Activated naive CD4-positive, alpha-beta T cell treated with anti-CD3 and anti-CD28 coated beads, Interleukin-2, amount 10 ng/mL, durations not matched to agents 7 days and 5 days (primary cell): ENCODE measurements around the gene ANGEL2.
A peak's percentile ranks its signal among the peaks of the same experiment; 100 is the strongest.

Experiments used
- CTCF ChIA-PET: fragments of 350-600 bp; sonication (Branson Sonifier 250); formaldehyde crosslinking; loops from one replicate; lab custom pipeline; 2021; ENCODE audit warnings: antibody characterized with exemption; lab: Charles Lee
- DNase-seq: peaks from one replicate; pipeline ENCODE4 v3.0.0-alpha.2; 2020
- H3K27ac Mint-ChIP-seq: one replicate; pipeline ENCODE4 v1.8.0; 2021; ENCODE audit warnings: mild to moderate bottlenecking, moderate library complexity, mixed read lengths
- H3K27me3 Mint-ChIP-seq: one replicate; pipeline ENCODE4 v1.8.0; 2021; ENCODE audit warnings: mild to moderate bottlenecking, mixed read lengths
- H3K36me3 Mint-ChIP-seq: one replicate; pipeline ENCODE4 v1.8.0; 2021; ENCODE audit warnings: mixed read lengths
- H3K4me1 Mint-ChIP-seq: one replicate; pipeline ENCODE4 v1.8.0; 2021; ENCODE audit warnings: mixed read lengths
- H3K4me3 Mint-ChIP-seq: one replicate; pipeline ENCODE4 v1.8.0; 2021; ENCODE audit warnings: mild to moderate bottlenecking, moderate library complexity, mixed read lengths
- H3K9me3 Mint-ChIP-seq: one replicate; pipeline ENCODE4 v1.8.0; 2021; ENCODE audit warnings: mixed read lengths

The ANGEL2 gene

GRCh38 chr1:213015099-213016050 is at the start of gene ANGEL2:
Gene ANGEL2, minus strand, starts transcription at chr1:213015867. Its CDS starts 196 bp downstream, at chr1:213015671.
- CTCF ChIA-PET, result no interaction called here
- Mint-ChIP-seq H3K4me1 (peaks cover 32% of the 10 kb centered on the region), H3K4me3 (peak within 1 kb of the TSS; percentile 99)

DNA sequence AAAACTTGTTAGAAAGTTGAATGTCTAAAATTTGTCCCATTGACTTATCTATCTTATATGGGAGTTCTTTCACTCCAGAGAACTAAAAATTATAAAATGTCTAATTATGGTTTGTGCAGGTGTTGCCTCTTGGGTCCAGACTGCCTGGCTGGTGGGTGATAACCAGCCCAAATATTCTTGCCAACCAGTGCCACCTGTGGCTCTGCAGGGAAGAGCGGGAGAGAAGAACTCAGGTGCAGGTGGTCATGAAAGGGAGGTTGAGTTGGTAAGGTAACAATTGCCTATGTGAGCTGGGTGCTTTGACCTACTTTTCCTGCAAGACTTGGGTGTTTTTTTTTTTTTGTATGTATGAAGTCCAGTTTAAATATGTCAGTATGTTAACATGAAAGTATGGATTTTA is 45.6 kb upstream of the ANGEL2 start:
- CTCF ChIA-PET, result interaction anchor here (0.6 kb wide), 1 partner anchor 581 kb away, joined by 3 read pairs; no protein-coding TSS in a partner anchor
- Mint-ChIP-seq H3K27me3 (no peaks in the 10 kb centered on the region), H3K4me1 (no peaks in the 10 kb centered on the region), H3K27ac (no peak overlapping the region), H3K36me3 (peaks cover 2% of the 10 kb centered on the region), H3K9me3 (peaks cover 1% of the 10 kb centered on the region), H3K4me3 (no peak overlapping the region)
- no peak for DNase-seq

More at GRCh38 chr1:213015099-213016050, at the start of gene ANGEL2:
- Mint-ChIP-seq H3K27me3 (no peaks in the 10 kb centered on the region), H3K27ac (peak within 1 kb of the TSS; percentile 97), H3K36me3 (peaks cover 31% of the 10 kb centered on the region), H3K9me3 (no peaks in the 10 kb centered on the region)
- DNase-seq, result peak; percentile 98

DNA sequence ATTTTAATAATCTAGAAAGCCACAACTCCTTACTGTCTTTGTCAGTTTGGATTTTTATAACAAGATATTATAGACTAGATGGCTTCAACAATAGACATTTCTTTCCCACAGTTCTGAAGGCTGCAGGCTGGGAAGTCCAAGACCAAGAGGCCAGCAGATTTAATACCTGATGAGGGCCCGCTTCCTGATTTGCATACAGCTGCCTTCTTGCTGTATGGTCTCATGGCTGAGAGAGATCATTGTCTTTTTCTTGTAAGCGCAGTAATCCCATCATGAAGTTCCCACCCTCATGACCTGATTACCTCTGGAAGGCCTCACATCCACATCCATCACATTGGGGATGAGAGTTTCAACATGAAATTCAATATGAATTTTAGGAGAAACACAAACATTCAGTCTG is 45.2 kb upstream of the ANGEL2 start:
- peaks cover 1% of the 10 kb centered on the region for H3K9me3 Mint-ChIP-seq
- H3K4me1 Mint-ChIP-seq, result no peaks in the 10 kb centered on the region
- DNase-seq, result no peak
- no peak overlapping the region for H3K27ac Mint-ChIP-seq
- no peak overlapping the region for H3K4me3 Mint-ChIP-seq
- no peaks in the 10 kb centered on the region for H3K27me3 Mint-ChIP-seq
- peaks cover 2% of the 10 kb centered on the region for H3K36me3 Mint-ChIP-seq
- CTCF ChIA-PET, result interaction anchor here (1.5 kb wide), 1 partner anchor 9 kb away, joined by 3 read pairs; no protein-coding TSS in a partner anchor

GRCh38 chr1:213057264-213058059 is 41.8 kb upstream of the ANGEL2 start:
- Mint-ChIP-seq H3K4me3 (no peak overlapping the region), H3K36me3 (peaks cover 5% of the 10 kb centered on the region), H3K27me3 (no peaks in the 10 kb centered on the region), H3K27ac (no peak overlapping the region), H3K9me3 (peaks cover 1% of the 10 kb centered on the region), H3K4me1 (peaks cover 8% of the 10 kb centered on the region)
- CTCF ChIA-PET, result interaction anchor here (2.8 kb wide), 1 partner anchor 13 kb away, joined by 10 read pairs; no protein-coding TSS in a partner anchor
- no peak for DNase-seq

- CTCF ChIA-PET, result interaction anchor here (2.8 kb wide), 1 partner anchor 14 kb away, joined by 10 read pairs; no protein-coding TSS in a partner anchor
These were observed 40.1 kb upstream of the ANGEL2 start for GRCh38 chr1:213055767-213056166.

GRCh38 chr1:213054733-213055591 is 39.3 kb upstream of the ANGEL2 start:
- H3K27ac Mint-ChIP-seq, result no peak overlapping the region
- H3K36me3 Mint-ChIP-seq, result peaks cover 14% of the 10 kb centered on the region
- DNase-seq, result no peak
- no peaks in the 10 kb centered on the region for H3K27me3 Mint-ChIP-seq
- H3K4me1 Mint-ChIP-seq, result peaks cover 24% of the 10 kb centered on the region
- H3K4me3 Mint-ChIP-seq, result no peak overlapping the region
- CTCF ChIA-PET, result interaction anchor here (2.8 kb wide), 1 partner anchor 15 kb away, joined by 10 read pairs; no protein-coding TSS in a partner anchor
- peaks cover 10% of the 10 kb centered on the region for H3K9me3 Mint-ChIP-seq

More at GRCh38 chr1:213055767-213056166, 40.1 kb upstream of the ANGEL2 start:
- Mint-ChIP-seq H3K36me3 (peaks cover 9% of the 10 kb centered on the region), H3K4me1 (peaks cover 16% of the 10 kb centered on the region), H3K9me3 (peaks cover 2% of the 10 kb centered on the region), H3K27ac (no peak overlapping the region), H3K4me3 (no peak overlapping the region), H3K27me3 (no peaks in the 10 kb centered on the region)
- no peak for DNase-seq

- no peak for DNase-seq
- CTCF ChIA-PET, result interaction anchor here (1.0 kb wide), 1 partner anchor 69 kb away, joined by 5 read pairs; no protein-coding TSS in a partner anchor
- H3K4me1 Mint-ChIP-seq, result peaks cover 24% of the 10 kb centered on the region
- H3K27me3 Mint-ChIP-seq, result no peaks in the 10 kb centered on the region
- H3K36me3 Mint-ChIP-seq, result peaks cover 13% of the 10 kb centered on the region
- no peak overlapping the region for H3K27ac Mint-ChIP-seq
- H3K4me3 Mint-ChIP-seq, result no peak overlapping the region
- peaks cover 8% of the 10 kb centered on the region for H3K9me3 Mint-ChIP-seq
These were observed 38.5 kb upstream of the ANGEL2 start for GRCh38 chr1:213054142-213054541.

- no peak overlapping the region for H3K27ac Mint-ChIP-seq
- CTCF ChIA-PET, result interaction anchor here (1.0 kb wide), 1 partner anchor 70 kb away, joined by 5 read pairs; no protein-coding TSS in a partner anchor
- H3K36me3 Mint-ChIP-seq, result peaks cover 12% of the 10 kb centered on the region
- H3K9me3 Mint-ChIP-seq, result peaks cover 8% of the 10 kb centered on the region
- H3K4me1 Mint-ChIP-seq, result peaks cover 24% of the 10 kb centered on the region
- H3K4me3 Mint-ChIP-seq, result no peak overlapping the region
- peaks cover under 1% of the 10 kb centered on the region for H3K27me3 Mint-ChIP-seq
- DNase-seq, result no peak
These were observed 37.8 kb upstream of the ANGEL2 start for GRCh38 chr1:213053455-213053854.

DNA sequence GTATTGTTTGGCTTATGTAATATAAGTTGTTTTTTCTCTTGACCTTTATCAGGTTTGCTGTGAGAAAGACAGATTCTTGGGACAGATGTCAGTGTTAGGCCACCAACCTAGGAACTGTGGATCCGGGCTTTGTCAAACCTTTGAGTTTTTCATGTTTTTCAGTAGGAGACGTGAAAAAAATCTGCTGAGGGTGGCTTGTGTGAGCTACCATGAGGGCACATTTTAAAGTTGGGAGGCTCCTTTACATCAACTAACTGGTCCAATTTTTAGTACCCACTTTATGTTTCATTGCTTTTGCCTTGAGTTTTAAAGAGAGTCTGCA is 36.2 kb upstream of the ANGEL2 start:
- H3K4me3 Mint-ChIP-seq, result peak overlapping the region; percentile 91

GRCh38 chr1:213051127-213051880 is 35.6 kb upstream of the ANGEL2 start, which contains the start of gene RPS6KC1:
Gene RPS6KC1, plus strand, starts transcription at chr1:213051241. Its CDS starts 164 bp downstream, at chr1:213051405.
- H3K36me3 Mint-ChIP-seq, result peaks cover 12% of the 10 kb centered on the region
- CTCF ChIA-PET, result interaction anchor here (1.3 kb wide), 1 partner anchor 19 kb away, joined by 4 read pairs; no protein-coding TSS in a partner anchor
- H3K27me3 Mint-ChIP-seq, result peaks cover 4% of the 10 kb centered on the region
- H3K27ac Mint-ChIP-seq, result peak within 1 kb of the TSS; percentile 82
- peaks cover 8% of the 10 kb centered on the region for H3K9me3 Mint-ChIP-seq
- peak; percentile 88 for DNase-seq
- peak within 1 kb of the TSS; percentile 91 for H3K4me3 Mint-ChIP-seq
- H3K4me1 Mint-ChIP-seq, result peaks cover 24% of the 10 kb centered on the region

More for the DNA sequence above, 36.2 kb upstream of the ANGEL2 start:
- Mint-ChIP-seq H3K4me1 (peaks cover 24% of the 10 kb centered on the region), H3K27me3 (peaks cover 4% of the 10 kb centered on the region), H3K36me3 (peaks cover 12% of the 10 kb centered on the region), H3K9me3 (peaks cover 8% of the 10 kb centered on the region), H3K27ac (peak overlapping the region; percentile 82)
- CTCF ChIA-PET, result no interaction called here
- DNase-seq, result no peak

DNA sequence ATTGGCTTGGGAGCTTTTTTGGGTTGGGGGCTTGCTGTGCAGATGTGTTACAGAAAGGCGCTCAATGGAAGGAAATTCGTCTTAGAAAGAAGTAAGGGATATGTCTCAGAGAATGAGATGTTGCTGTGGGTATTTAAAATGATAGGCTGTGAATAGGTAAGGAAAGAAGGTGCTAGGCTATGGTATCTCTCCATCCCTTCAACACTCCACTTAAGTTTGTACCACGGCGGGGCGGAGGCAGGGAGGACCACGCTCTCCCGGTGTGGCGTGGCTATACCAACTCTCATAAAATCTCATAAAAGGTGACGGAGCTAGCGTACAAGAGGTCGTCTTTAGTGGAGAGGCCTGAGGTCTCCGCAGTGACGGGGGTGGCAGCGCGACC is 35.1 kb upstream of the ANGEL2 start:
- H3K27ac Mint-ChIP-seq, result peak overlapping the region; percentile 82
- peaks cover 8% of the 10 kb centered on the region for H3K9me3 Mint-ChIP-seq
- CTCF ChIA-PET, result interaction anchor here (1.3 kb wide), 1 partner anchor 20 kb away, joined by 4 read pairs; no protein-coding TSS in a partner anchor
- peaks cover 4% of the 10 kb centered on the region for H3K27me3 Mint-ChIP-seq
- peak overlapping the region; percentile 91 for H3K4me3 Mint-ChIP-seq
- peaks cover 24% of the 10 kb centered on the region for H3K4me1 Mint-ChIP-seq
- peaks cover 12% of the 10 kb centered on the region for H3K36me3 Mint-ChIP-seq
- no peak for DNase-seq

GRCh38 chr1:213049232-213049631 is 33.6 kb upstream of the ANGEL2 start:
- H3K4me3 Mint-ChIP-seq, result no peak overlapping the region
- peaks cover 8% of the 10 kb centered on the region for H3K9me3 Mint-ChIP-seq
- H3K4me1 Mint-ChIP-seq, result peaks cover 24% of the 10 kb centered on the region
- CTCF ChIA-PET, result no interaction called here
- peaks cover 4% of the 10 kb centered on the region for H3K27me3 Mint-ChIP-seq
- H3K27ac Mint-ChIP-seq, result no peak overlapping the region
- H3K36me3 Mint-ChIP-seq, result peaks cover 12% of the 10 kb centered on the region
- no peak for DNase-seq
